CD4-positive, alpha-beta T cell treated with Interleukin-4 for 4 hours (primary cell): ENCODE measurements around the gene AACS.

Experiments
- DNase-seq: peaks from one replicate; pipeline ENCODE4 v3.0.0-alpha.2; 2020

The AACS gene

DNA sequence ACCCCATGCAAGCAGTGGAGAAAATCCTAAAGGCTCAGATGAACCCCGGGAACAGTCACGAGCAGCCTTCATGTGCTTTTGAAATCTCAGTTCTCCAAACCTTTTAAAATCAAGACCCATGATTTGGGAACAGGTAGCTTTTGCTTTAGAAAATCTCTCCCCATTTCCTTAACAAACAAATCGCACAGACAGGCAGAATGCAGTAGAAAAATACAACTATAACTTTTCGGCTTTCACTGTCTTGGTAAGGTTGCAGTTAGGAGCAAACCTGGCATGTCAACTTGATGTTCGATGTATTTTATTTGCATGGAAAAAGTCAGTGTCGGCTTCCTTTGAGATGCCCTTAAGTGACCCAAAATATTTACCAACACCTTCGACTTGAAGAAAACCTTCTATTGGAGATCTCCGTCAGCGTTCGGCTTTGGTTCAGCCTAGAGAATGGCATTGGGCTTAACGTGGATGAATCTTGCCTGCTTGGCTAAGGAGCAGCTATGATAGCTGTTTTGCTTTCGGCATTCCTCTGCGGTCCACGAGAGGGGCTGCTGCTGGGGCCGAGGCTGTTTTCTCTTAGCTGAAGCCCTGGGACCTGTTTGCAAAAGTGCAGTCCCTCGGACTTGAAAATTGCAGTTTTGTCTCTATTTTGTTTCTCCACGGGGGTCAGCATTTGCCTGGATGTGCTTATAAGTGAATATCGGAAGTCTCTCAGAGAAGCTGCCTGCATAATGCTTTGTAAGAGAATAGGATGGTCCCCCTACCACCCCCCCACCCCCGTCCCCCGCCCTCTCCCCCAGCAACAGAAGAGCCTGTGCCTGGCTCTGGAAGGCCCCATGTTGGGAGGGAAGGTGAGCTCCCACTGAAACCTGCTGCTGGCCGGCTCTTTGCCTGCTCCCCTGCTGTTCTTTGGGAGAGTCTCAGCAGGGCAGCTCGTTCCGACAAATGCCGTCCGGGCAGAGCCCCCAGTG is 122.8 kb downstream of the AACS start:
- DNase-seq = no peak

DNA sequence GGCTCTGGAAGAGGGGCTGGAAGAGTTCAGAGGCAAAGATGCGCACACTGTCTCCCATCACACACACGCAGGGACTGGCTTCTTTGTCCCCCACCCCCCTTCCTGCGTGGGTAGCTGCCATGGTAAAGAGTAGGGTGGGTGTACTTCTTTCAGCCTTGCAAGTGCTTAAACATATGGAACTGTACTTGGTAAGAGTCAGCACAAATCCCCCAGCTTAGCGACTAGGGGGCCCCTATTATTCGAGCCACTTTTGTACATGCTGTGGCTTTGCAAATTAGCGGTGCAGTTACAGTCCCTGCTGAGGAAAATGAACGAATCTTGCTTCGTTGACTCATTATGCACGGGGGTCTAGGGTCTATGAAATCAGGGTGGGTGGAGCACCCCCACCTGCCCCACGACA is 123.8 kb downstream of the AACS start:
- no peak for DNase-seq

DNA sequence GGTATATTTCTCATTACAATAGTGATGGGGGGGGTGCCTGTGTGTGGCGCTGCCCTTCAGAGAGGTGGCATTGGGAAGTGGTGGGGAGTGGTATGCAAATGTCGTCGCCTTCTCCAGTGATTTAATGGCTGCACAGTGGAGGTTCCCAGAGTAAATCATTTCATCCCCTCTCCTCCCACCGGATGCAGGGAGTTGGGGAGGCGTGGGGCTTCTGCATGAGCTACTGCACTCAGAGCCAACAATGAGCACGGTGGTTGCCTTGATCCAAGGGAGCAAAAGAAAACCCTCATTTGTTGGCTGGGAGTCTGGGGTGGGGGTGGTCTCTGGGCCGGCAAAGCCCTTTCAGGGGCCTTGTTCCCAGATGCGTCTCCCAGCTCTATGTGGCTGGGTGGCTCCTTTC is 124.3 kb downstream of the AACS start:
- no peak for DNase-seq

DNA sequence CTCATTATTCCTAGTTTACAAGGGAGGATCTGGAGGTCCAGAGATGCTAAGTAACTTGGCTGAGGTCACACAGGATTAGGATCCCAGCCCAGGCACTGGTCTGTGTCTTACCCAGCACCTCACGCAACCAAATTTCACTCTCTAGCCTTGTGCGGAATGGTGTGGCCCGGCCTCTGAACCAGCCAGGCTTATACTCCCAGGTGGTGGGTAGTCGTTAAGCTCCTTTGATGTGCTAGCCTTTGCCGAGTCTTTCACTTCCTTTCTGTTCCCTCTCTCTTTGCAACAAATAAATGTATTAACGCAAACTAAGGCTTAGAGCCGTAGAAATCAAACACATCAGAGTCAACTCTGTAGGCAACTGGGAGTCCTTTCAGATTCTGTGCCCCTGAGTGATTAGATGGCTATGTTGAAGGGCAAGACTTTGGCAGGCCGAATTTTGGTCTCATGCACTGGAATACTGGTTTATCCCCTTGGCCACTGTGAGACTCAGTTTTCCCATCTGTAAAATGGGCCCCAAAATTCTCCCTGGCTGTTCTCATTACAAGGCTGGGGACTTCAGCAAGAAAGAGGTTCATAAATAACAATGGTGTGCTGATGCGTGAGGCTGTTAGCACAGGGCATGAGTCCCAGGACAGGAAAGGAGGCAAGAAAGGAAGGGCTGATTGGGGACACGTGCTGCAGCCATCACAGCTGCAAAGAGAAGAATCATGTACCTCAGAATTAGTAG is 126.3 kb downstream of the AACS start:
- DNase-seq = no peak

DNA sequence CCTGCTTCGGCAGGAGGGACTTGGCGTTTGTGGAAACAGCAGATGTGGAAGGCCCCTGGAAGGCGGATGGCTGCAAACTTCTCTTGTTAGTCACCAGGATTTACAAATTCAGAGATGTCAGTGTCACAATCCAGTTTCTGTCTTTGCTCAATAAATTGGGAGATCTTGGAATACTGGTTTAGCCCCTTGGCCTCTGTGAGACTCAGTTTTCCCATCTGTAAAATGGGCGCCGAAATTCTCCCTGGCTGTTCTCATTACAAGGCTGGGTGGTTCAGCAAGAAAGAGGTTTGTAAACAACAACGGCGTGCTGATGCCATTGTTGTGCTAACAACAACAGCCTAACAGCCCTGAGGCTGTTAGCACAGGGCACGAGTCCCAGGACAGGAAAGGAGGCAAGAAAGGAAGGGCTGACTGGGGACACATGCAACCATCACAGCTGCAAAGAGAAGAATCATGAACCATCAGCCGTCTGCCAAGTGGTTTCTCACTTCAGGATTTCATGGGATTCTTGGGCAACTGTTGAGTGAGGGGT is 127.5 kb downstream of the AACS start:
- no peak for DNase-seq
